ENCODE results near the gene LARP7.
"Not testable (repeated sequence)": the region's sequence is repeated elsewhere in the genome, so short reads cannot be mapped to it uniquely, and the experiment has no call there.

LARP7 gene

DNA sequence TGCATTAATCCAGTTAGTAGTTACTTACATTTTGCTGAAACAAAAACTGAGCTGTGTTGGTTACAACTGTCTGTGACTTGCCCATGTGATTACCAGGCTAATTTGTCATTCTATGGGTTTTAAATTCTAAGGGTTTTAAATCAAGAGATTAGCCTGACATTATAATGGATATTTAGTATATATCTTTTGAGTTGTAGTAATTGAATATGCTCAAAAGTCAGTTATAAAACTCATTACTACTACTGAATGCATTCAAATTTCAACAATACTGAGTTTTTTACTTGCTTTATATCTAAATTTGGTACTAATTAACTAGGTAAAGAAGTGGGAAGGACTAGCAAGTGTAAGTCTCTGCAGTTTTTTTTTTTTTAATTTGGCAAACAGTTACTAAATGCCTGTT, 14.7 kb downstream of the LARP7 start:
- DNase-seq, result no peak

- DNase-seq, result no peak
Measured at GRCh38 chr4:112652216-112652615, 15.3 kb downstream of the LARP7 start.

- no peak for DNase-seq
Measured at GRCh38 chr4:112655270-112655669, 18.3 kb downstream of the LARP7 start.

DNA sequence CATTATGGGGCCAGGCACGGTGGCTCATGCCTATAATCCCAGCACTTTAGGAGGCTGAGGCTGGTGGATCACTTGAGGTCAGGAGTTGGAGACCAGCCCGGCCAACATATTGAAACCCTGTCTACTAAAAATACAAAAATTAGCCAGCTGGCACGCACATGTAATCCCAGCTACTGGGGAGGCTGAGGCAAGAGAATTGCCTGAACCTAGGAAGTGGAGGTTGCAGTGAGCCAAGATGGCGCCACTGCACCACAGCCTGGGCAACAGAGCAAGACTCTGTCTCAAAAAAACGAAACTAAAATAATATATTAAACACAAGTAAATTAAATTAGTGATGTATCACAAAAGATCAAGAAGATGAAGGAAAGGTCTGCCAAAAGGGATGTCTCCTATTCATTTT, 19.2 kb downstream of the LARP7 start:
- not testable (repeated sequence) for DNase-seq

DNA sequence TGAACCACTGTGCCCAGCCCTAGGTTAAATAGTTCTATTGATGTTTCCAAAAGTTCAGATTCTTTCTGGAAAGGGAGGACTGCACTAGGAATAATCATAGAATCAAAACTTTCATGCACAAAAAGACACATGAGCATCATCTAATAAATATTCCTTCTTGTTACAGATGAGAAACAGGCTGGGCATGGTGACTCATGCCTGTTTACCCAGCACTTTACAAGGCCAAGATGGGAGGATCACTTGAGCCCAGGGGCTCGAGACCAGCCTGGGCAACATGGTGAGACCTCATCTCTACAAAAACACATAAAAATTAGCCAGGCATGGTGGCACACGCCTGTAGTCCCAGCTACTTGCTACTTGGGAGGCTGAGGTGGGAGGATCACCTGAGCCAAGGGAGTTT, 27.7 kb downstream of the LARP7 start:
- no peak for DNase-seq

- no peak for DNase-seq
Measured at GRCh38 chr4:112668131-112668530, 31.2 kb downstream of the LARP7 start.

GRCh38 chr4:112673076-112673475, 36.1 kb downstream of the LARP7 start:
- no peak for DNase-seq

DNA sequence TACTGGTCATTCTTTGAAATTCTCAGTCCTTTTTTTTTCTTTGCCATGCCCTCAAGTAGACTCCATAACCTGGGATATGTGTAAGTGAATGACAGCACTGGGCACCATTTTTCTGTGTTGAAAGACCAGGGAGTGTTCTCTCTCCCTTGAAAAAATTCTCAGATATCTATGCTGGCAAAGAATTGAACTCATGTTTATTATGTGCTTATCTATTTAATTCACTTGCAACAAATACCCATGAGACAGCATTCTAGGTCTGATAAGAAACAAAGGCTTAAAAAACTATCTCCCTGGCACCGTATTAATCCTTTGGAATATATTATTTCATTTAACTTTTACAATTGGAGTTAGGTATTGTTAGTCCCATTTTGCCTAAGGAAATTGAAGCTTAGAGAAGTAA, 36.7 kb downstream of the LARP7 start:
- DNase-seq, result no peak

DNA sequence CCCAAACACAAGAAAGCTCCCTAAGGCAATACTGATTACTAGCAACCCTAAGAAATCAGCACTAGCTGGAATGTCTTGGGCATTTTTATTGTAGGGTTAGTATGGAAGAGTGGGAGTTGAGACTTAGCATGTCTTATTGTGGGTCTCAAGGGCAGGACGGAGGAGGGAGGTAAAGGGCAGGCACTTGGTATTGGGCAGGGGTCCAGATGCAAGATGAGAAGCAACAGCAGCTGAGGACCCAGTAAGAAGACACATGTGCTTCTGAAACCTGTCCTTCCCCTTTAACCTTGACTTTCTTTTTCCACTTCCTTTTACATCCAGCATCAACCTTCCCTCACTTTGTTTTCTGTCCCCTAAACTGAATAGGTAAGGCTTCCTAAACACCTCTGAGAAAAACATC, 37.4 kb downstream of the LARP7 start:
- no peak for DNase-seq

DNA sequence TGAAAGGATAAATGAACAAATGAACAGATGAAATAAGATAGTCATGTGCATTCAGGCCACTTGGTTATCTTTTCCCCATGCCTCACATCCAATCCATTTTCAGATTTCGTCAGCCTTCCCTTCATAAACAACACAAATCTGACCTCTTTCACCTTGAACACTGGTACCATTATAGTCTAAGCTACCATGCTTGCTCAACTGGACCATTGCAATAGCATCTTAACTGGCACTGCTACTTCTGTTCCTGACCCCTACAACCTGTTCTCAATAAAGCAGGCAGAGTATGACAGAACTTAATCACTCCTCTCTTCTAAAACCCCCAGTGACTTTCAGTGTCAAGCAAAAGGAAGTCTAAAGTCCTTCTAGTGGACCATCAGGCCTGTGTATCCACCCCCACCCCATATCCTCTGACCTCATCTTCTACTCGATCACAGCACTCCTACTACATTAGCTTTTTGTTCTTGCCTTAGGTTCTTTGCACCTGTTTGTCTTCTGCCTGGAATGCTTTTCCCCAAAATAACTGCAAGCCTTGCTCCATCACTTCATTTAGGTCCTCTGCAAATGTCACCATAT, 40.7 kb downstream of the LARP7 start:
- DNase-seq, result no peak

DNA sequence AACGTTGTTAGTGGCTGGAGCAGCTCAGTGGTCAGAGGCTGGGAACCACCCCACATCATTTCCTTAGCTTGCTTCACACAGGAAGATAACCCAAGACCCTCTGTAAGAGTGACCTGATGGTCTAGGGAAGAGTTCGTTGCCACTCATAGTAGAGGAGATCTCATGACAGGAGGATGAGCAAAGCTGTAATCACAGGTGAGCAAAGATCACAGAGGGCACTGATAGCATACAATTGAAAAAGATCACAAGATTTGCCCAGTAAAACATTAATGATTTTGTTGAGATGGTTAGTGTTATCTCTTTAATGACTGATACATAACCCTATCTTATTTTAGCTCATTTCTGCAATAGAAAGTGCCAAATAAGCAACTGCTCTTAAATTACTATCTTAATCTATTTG, 44.1 kb downstream of the LARP7 start:
- DNase-seq, result no peak

DNA sequence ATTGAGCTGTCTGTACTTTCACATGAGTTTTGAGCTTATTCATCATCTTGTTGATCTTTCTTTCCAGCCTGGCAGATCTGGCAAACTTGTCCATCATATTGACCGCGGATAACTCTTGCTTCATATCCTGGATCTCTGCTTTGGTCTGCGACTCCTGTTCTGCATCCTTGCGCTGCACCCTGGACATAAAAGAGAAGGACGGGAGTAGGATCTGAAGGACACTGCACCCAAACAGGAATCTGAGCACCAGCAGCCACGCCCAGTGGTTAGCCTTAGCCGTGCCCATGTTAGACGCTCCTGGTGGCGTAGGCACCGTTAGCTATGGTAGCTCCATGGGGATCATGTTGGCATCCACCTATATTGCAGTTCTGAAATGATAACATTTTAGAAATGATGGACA, 56.6 kb downstream of the LARP7 start:
- DNase-seq, result no peak

DNA sequence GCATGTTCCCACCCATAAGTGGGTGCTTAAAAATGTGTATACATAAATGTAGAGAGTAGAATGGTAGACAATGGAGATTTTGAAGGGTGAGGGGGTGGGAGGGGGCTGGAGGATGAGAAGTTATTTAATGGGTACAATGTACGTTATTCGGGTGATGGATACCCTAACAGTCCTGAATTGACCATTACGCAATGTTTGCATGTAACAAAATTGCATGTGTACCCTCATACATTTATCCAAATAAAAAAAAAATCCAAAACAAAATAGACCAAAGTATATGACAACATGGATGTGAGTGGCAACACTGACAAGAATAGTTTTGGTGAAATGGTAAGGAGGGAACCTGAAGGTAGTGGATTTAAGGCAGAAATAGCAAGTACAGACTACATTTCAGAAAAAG, 63.7 kb downstream of the LARP7 start:
- DNase-seq, result no peak

DNA sequence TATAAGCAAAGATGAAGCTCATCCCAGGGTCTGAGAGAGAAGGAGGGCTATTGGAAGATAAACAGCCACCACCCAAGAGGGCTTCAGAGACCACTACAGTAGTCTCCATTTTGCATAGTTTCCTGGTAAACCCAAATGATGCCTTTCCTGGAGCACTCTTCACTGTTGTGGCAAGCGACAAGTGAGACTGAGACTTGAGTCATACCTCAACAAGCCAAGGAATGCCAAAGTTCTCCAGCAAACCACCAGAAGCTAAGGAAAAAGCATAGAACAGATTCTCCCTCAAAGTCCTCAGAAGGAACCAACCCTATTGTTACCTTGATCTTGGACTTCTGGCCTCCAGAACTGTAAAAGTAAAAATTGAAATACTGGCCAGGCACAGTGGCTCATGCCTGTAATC, 65.9 kb downstream of the LARP7 start:
- DNase-seq, result no peak

DNA sequence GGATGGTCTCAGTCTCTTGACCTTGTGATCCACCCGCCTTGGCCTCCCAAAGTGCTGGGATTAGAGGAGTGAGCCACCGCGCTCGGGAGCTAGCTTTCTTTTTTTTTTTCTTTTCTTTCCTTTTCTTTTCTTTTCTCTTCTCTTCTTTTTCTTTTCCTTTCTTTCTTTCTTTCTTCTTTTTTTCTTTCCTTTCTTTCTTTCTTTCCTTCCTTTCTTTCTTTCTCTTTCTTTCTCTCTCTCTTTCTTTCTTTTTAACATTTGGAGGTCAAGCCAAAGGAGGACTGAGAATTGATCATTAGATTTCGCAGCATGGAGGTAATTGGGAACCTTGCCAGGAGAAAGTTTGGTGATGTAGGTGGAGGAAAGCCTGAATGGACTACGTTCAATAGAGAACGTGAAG, 67.4 kb downstream of the LARP7 start:
- no peak for DNase-seq

GRCh38 chr4:112704991-112705845, 68.3 kb downstream of the LARP7 start:
- peak in 1 of 2 experiments; percentile 18 for DNase-seq

GRCh38 chr4:112705891-112706839, 69.2 kb downstream of the LARP7 start:
- DNase-seq, result peak; percentile 11 to 12

DNA sequence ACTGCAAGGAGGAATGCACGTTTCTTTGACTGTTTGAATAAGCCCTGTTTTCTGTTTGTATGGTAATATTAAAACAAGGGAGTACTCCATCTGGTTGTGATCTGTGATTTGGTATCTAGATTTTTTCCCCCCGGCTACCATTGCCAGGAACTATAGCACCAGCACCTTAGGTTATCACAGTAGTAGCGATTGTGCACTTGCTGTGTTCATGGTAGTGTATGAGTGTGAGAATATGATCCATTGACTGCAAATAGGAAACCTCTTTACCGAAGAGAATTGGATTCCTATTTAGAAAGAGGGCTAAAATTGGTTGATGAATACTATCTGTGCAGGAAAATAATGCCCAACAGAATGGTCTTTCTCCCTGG, 69.9 kb downstream of the LARP7 start:
- DNase-seq, result no peak

Measured in NCI-H446 (cell line).